Measurements from ENCODE around the gene ENG. TPM values are rescaled to one million over a fixed set of nuclear protein-coding genes. Genes with fewer than 3 reads are reported as not detected.

The ENG gene
- total and polyA plus RNA-seq, 2 experiments from 2014 or later, result 1.4 to 2.6 TPM

DNA sequence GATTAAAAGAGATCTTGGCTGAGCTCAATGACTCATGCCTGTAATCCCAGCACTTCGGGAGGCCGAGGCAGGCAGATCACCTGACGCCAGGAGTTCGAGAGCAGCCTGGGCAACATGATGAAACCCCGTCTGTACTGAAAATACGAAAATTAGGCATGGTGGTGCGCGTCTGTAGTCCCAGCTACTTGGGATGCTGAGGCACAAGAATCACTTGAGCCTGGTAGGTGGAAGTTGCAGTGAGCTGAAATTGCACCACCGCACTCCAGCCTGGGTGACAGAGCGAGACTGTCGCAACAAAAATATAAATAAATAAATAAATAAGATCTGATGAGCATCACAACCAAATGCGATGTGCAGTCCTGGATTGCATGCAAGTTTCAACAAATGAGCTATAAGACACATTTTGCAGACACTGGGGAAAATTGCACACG is 8.7 kb upstream of the ENG start:
- Mint-ChIP-seq H3K27me3 (ENCODE audit: insufficient read depth, low read depth, poor library complexity) (peaks cover 7% of the 10 kb centered on the region), H3K9me3 (no peaks in the 10 kb centered on the region), H3K36me3 (ENCODE audit: low read depth) (0 out of 3 replicates have a peak, but pooled peaks cover 4% of the 10 kb centered on the region), H3K4me1 (peaks cover 14% of the 10 kb centered on the region; the same call in 2 of the 3 replicates), H3K27ac (peak overlapping the region; percentile 65; the same call in 1 of the 2 replicates), H3K4me3 (no peak overlapping the region)
- Histone ChIP-seq H3K9me2 (ENCODE audit: insufficient read depth) (no peaks in the 10 kb centered on the region), H3F3A (replicated peaks; ENCODE audit: low read depth) (0 out of 2 replicates have a peak, but pooled peaks cover 7% of the 10 kb centered on the region), H3K27ac (ENCODE audit: low read depth) (0 out of 2 replicates have a peak overlapping the region, but pooled peaks have one; percentile 42), H3K4me3 (no peak overlapping the region), H3K79me2 (replicated peaks; ENCODE audit: insufficient read depth) (no peaks in the 10 kb centered on the region), H3K36me3 (ENCODE audit: insufficient read depth) (no peaks in the 10 kb centered on the region), H3K27me3 (ENCODE audit: insufficient read depth) (no peaks in the 10 kb centered on the region), H3K4me2 (no peak overlapping the region), H3K4me1 (ENCODE audit: insufficient read depth) (no peaks in the 10 kb centered on the region; the same call in 1 of the 2 replicates), H2AFZ (0 out of 2 replicates have a peak overlapping the region, but pooled peaks have one; percentile 76), H4K20me1 (replicated peaks; ENCODE audit: insufficient read depth) (no peaks in the 10 kb centered on the region)
- ATAC-seq, result no peak
- TF ChIP-seq JUNB (IDR thresholded peaks at IDR 0.05; ENCODE audit: unreplicated experiment), result no peak
- TF ChIP-seq, protein P1, sequence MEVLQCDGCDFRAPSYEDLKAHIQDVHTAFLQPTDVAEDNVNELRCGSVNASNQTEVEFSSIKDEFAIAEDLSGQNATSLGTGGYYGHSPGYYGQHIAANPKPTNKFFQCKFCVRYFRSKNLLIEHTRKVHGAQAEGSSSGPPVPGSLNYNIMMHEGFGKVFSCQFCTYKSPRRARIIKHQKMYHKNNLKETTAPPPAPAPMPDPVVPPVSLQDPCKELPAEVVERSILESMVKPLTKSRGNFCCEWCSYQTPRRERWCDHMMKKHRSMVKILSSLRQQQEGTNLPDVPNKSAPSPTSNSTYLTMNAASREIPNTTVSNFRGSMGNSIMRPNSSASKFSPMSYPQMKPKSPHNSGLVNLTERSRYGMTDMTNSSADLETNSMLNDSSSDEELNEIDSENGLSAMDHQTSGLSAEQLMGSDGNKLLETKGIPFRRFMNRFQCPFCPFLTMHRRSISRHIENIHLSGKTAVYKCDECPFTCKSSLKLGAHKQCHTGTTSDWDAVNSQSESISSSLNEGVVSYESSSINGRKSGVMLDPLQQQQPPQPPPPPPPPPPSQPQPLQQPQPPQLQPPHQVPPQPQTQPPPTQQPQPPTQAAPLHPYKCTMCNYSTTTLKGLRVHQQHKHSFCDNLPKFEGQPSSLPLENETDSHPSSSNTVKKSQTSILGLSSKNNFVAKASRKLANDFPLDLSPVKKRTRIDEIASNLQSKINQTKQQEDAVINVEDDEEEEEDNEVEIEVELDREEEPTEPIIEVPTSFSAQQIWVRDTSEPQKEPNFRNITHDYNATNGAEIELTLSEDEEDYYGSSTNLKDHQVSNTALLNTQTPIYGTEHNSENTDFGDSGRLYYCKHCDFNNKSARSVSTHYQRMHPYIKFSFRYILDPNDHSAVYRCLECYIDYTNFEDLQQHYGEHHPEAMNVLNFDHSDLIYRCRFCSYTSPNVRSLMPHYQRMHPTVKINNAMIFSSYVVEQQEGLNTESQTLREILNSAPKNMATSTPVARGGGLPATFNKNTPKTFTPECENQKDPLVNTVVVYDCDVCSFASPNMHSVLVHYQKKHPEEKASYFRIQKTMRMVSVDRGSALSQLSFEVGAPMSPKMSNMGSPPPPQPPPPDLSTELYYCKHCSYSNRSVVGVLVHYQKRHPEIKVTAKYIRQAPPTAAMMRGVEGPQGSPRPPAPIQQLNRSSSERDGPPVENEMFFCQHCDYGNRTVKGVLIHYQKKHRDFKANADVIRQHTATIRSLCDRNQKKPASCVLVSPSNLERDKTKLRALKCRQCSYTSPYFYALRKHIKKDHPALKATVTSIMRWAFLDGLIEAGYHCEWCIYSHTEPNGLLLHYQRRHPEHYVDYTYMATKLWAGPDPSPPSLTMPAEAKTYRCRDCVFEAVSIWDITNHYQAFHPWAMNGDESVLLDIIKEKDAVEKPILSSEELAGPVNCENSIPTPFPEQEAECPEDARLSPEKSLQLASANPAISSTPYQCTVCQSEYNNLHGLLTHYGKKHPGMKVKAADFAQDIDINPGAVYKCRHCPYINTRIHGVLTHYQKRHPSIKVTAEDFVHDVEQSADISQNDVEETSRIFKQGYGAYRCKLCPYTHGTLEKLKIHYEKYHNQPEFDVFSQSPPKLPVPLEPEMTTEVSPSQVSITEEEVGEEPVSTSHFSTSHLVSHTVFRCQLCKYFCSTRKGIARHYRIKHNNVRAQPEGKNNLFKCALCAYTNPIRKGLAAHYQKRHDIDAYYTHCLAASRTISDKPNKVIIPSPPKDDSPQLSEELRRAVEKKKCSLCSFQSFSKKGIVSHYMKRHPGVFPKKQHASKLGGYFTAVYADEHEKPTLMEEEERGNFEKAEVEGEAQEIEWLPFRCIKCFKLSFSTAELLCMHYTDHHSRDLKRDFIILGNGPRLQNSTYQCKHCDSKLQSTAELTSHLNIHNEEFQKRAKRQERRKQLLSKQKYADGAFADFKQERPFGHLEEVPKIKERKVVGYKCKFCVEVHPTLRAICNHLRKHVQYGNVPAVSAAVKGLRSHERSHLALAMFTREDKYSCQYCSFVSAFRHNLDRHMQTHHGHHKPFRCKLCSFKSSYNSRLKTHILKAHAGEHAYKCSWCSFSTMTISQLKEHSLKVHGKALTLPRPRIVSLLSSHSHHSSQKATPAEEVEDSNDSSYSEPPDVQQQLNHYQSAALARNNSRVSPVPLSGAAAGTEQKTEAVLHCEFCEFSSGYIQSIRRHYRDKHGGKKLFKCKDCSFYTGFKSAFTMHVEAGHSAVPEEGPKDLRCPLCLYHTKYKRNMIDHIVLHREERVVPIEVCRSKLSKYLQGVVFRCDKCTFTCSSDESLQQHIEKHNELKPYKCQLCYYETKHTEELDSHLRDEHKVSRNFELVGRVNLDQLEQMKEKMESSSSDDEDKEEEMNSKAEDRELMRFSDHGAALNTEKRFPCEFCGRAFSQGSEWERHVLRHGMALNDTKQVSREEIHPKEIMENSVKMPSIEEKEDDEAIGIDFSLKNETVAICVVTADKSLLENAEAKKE (CRISPR knock-in tag; IDR thresholded peaks at IDR 0.05), result no peak
- TF ChIP-seq EZH2 (IDR thresholded peaks at IDR 0.05; ENCODE audit: low read depth, unreplicated experiment), result no peak
- TF ChIP-seq EZH2phosphoT487 (IDR thresholded peaks at IDR 0.05; ENCODE audit: unreplicated experiment), result no peak
- TF ChIP-seq, protein P2, sequence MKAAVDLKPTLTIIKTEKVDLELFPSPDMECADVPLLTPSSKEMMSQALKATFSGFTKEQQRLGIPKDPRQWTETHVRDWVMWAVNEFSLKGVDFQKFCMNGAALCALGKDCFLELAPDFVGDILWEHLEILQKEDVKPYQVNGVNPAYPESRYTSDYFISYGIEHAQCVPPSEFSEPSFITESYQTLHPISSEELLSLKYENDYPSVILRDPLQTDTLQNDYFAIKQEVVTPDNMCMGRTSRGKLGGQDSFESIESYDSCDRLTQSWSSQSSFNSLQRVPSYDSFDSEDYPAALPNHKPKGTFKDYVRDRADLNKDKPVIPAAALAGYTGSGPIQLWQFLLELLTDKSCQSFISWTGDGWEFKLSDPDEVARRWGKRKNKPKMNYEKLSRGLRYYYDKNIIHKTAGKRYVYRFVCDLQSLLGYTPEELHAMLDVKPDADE (IDR thresholded peaks at IDR 0.05), result no peak
- TF ChIP-seq ZNF114 (CRISPR knock-in tag; IDR thresholded peaks at IDR 0.05), result no peak
- TF ChIP-seq POLR2AphosphoS5 (IDR thresholded peaks at IDR 0.05; ENCODE audit: low read depth), result no peak
- TF ChIP-seq NANOG (IDR thresholded peaks at IDR 0.05; ENCODE audit: borderline replicate concordance), result no peak
- no peak for TF ChIP-seq STAT1 (IDR thresholded peaks at IDR 0.05; ENCODE audit: unreplicated experiment)
- TF ChIP-seq, protein P3, sequence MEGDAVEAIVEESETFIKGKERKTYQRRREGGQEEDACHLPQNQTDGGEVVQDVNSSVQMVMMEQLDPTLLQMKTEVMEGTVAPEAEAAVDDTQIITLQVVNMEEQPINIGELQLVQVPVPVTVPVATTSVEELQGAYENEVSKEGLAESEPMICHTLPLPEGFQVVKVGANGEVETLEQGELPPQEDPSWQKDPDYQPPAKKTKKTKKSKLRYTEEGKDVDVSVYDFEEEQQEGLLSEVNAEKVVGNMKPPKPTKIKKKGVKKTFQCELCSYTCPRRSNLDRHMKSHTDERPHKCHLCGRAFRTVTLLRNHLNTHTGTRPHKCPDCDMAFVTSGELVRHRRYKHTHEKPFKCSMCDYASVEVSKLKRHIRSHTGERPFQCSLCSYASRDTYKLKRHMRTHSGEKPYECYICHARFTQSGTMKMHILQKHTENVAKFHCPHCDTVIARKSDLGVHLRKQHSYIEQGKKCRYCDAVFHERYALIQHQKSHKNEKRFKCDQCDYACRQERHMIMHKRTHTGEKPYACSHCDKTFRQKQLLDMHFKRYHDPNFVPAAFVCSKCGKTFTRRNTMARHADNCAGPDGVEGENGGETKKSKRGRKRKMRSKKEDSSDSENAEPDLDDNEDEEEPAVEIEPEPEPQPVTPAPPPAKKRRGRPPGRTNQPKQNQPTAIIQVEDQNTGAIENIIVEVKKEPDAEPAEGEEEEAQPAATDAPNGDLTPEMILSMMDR (conservative IDR thresholded peaks at IDR 0.05; ENCODE audit: low read depth in 2 of 2), result no peak
- no peak for TF ChIP-seq ZNF331 (CRISPR knock-in tag; IDR thresholded peaks at IDR 0.05; ENCODE audit: low read depth)
- no peak for TF ChIP-seq CREB1 (CRISPR knock-in tag; IDR thresholded peaks at IDR 0.05; ENCODE audit: low read depth)
- DNase-seq (ENCODE audit: low spot score), result no peak

Data from GM23338 (cell line).